Measurements from ENCODE around the gene COL13A1. TPM values are rescaled to one million over a fixed set of nuclear protein-coding genes. Genes with fewer than 3 reads are reported as not detected.

Gene COL13A1
- total and polyA plus RNA-seq, 4 donors, result 0.17 to 0.47 (median 0.18) TPM

DNA sequence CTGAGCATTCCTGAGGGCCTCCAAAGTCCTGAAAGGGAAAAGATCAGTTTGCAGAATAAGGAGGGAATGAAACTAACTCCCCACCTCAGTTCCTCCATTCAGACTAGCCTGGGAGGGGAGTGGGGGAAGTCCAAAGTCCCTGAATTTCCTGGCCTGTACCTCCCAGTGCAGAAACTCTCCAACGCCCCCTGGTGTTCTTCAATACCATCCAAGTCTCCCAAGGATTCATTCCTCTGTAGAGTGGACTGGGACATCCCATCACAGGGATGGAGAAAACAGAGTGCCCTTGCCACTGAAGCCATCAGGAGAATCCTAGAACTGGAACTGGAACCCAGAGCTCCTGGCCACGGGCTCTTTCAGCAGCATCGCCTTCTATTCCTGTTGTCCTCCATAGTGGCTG, 1.6 kb upstream of the COL13A1 start:
- Histone ChIP-seq H3K36me3 (ENCODE audit: control insufficient read depth in 4 of 4, insufficient read depth in 3 of 4, low read depth in 1 of 4, low read length in 3 of 4) (no peaks in the 10 kb centered on the region), H3K9me3 (ENCODE audit: control insufficient read depth in 4 of 4, low read length in 3 of 4) (peaks cover 0 to 8% (median 5%) of the 10 kb centered on the region in 4 donors), H3K27ac (ENCODE audit: low read depth in 1 of 2, low read length in 2 of 2) (no peak overlapping the region), H3K27me3 (ENCODE audit: control insufficient read depth in 4 of 4, insufficient read depth in 4 of 4, low read length in 3 of 4) (peaks cover 0 to 6% (median 2%) of the 10 kb centered on the region in 4 donors), H3K4me1 (ENCODE audit: control insufficient read depth in 4 of 4, insufficient read depth in 4 of 4, low read length in 3 of 4) (peaks cover 11 to 19% (median 15%) of the 10 kb centered on the region in 4 donors), H3K9ac (ENCODE audit: low read depth in 1 of 2, low read length in 2 of 2) (no peak overlapping the region), H3K4me3 (ENCODE audit: low read depth in 1 of 3, low read length in 3 of 3) (no peak overlapping the region)
- TF ChIP-seq CTCF (IDR thresholded peaks at IDR 0.05; ENCODE audit: low read depth, low read length, missing input control), result peak; percentile 45
- TF ChIP-seq FOXA1 (IDR thresholded peaks at IDR 0.05), result no peak
- no peak for TF ChIP-seq GABPA (IDR thresholded peaks at IDR 0.05 in 1 of 2, conservative IDR thresholded peaks at IDR 0.05 in 1 of 2)
- TF ChIP-seq HNF4A (conservative IDR thresholded peaks at IDR 0.05), result peak; percentile 32 to 56
- TF ChIP-seq RAD21 (IDR thresholded peaks at IDR 0.05), result peak; percentile 53 to 72
- TF ChIP-seq EGR1 (IDR thresholded peaks at IDR 0.05; ENCODE audit: low read depth in 2 of 2), result no peak
- TF ChIP-seq SP1 (IDR thresholded peaks at IDR 0.05), result no peak
- no peak for TF ChIP-seq NR2F2 (IDR thresholded peaks at IDR 0.05)
- TF ChIP-seq, protein P1, sequence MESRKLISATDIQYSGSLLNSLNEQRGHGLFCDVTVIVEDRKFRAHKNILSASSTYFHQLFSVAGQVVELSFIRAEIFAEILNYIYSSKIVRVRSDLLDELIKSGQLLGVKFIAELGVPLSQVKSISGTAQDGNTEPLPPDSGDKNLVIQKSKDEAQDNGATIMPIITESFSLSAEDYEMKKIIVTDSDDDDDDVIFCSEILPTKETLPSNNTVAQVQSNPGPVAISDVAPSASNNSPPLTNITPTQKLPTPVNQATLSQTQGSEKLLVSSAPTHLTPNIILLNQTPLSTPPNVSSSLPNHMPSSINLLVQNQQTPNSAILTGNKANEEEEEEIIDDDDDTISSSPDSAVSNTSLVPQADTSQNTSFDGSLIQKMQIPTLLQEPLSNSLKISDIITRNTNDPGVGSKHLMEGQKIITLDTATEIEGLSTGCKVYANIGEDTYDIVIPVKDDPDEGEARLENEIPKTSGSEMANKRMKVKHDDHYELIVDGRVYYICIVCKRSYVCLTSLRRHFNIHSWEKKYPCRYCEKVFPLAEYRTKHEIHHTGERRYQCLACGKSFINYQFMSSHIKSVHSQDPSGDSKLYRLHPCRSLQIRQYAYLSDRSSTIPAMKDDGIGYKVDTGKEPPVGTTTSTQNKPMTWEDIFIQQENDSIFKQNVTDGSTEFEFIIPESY (IDR thresholded peaks at IDR 0.05), result no peak
- peak; percentile 44 for TF ChIP-seq HNF4G (IDR thresholded peaks at IDR 0.05)
- 28% methylated on average over 3 of the region's 3 CpGs for WGBS
- DNase-seq (ENCODE audit: low spot score), result peak; percentile 41

GRCh38 chr10:69800665-69801064, 1.0 kb upstream of the COL13A1 start:
- DNase-seq (ENCODE audit: low spot score), result no peak
- Histone ChIP-seq H3K27me3 (ENCODE audit: control insufficient read depth in 4 of 4, insufficient read depth in 4 of 4, low read length in 3 of 4) (peaks cover 0 to 6% (median 2%) of the 10 kb centered on the region in 4 donors), H3K4me3 (ENCODE audit: low read depth in 1 of 3, low read length in 3 of 3) (no peak overlapping the region), H3K36me3 (ENCODE audit: control insufficient read depth in 4 of 4, insufficient read depth in 3 of 4, low read depth in 1 of 4, low read length in 3 of 4) (no peaks in the 10 kb centered on the region), H3K27ac (ENCODE audit: low read depth in 1 of 2, low read length in 2 of 2) (no peak overlapping the region), H3K9me3 (ENCODE audit: control insufficient read depth in 4 of 4, low read length in 3 of 4) (peaks cover 0 to 7% (median 3%) of the 10 kb centered on the region in 4 donors), H3K4me1 (ENCODE audit: control insufficient read depth in 4 of 4, insufficient read depth in 4 of 4, low read length in 3 of 4) (peaks cover 11 to 19% (median 15%) of the 10 kb centered on the region in 4 donors), H3K9ac (ENCODE audit: low read depth in 1 of 2, low read length in 2 of 2) (no peak overlapping the region)
- WGBS, result 52% methylated on average over 2 of the region's 2 CpGs
- no peak for TF ChIP-seq HNF4G (IDR thresholded peaks at IDR 0.05)
- TF ChIP-seq, protein P1 (IDR thresholded peaks at IDR 0.05), result no peak
- TF ChIP-seq RAD21 (IDR thresholded peaks at IDR 0.05), result no peak
- no peak for TF ChIP-seq FOXA1 (IDR thresholded peaks at IDR 0.05)
- no peak for TF ChIP-seq CTCF (IDR thresholded peaks at IDR 0.05; ENCODE audit: low read depth, low read length, missing input control)
